Left ventricle myocardium superior (tissue), 1 donor: ENCODE data around the gene CGGBP1. TPM values are rescaled to one million over a fixed set of nuclear protein-coding genes. Genes with fewer than 3 reads are reported as not detected.

Experiments
- total RNA-seq: library from RNA; stranded (reverse); fragmentation: NEBNext Ultra II Directional; extraction: Animal tissue kit (Norgen Biotek cat#: 25700); gene quantifications from one replicate; pipeline ENCODE4 v1.2.1, GENCODE V29; 2021
- donor health status: DM: no; HTN: yes; CAD: no; lungs with severe emphysema.

CGGBP1 gene
- total RNA-seq, 1 donor from 2014 or later, result 44.1 TPM

Other genes with a start within 250 kb of the CGGBP1 start
- 10.3 TPM for gene ZNF654, start 250 bp upstream of the CGGBP1 start, total RNA-seq
- 11.4 TPM for gene C3orf38, start 91.0 kb upstream of the CGGBP1 start, total RNA-seq